ENCODE measurements around the gene CHID1. TPM values are rescaled to one million over a fixed set of nuclear protein-coding genes. Genes with fewer than 3 reads are reported as not detected.

CHID1 gene
- total and polyA plus RNA-seq, 5 donors = 48.9 to 70.5 (median 63.7) TPM

DNA sequence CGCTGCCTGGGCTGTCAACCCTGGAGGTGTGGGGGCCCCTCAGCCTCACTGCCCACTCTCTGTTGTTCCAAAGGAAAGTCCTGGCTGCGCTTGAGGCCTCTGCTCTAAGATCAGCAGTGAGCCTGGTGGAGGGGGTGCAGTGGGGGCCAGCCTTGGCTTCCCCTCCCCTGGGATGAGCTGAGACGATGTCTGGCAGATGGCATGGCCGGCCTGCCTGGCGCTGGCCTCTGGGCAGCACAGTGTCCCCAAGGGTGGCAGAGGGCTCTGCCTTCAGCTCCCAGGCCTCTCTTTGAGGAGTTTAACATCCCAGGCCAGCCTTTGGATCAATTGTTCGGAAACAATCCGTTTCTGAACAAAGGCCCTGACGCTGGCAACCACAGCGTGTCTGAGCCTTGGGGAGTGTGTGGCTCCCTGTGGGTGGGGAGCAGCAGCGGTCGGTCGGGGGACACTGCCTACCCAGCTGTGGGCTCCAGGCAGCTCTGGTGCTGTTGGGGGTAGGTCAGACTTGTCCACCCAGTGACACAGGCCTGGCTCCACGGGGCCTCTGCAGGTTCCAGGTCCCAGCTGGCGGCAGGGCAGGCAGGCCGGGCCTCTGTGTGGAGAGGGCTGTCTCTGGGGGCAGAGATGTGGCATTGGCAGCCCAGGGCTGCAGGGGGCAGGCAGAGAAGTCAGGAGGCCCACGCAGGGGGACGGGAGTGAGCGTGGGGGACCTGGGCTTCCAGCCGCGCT, 55.8 kb downstream of the CHID1 start:
- Histone ChIP-seq H3K27ac (ENCODE audit: low read length) (no peak overlapping the region), H3K27me3 (ENCODE audit: control insufficient read depth, insufficient read depth) (no peaks in the 10 kb centered on the region), H3K9me3 (ENCODE audit: control insufficient read depth, low read length) (no peaks in the 10 kb centered on the region), H3K4me3 (ENCODE audit: low read length) (no peak overlapping the region), H3K4me1 (ENCODE audit: control insufficient read depth, insufficient read depth, low read length) (no peaks in the 10 kb centered on the region)
- intact Hi-C loops (cut with DNase I) = loop anchor here in 2 of 4 donors (5.0 to 10.0 kb wide), 2 partner anchors 198 to 200 kb away; no protein-coding TSS in a partner anchor
- WGBS = 82% methylated on average over 20 of the region's 20 CpGs
- ATAC-seq (no peak), DNase-seq (peak in 1 of 3 donors; percentile 66)

DNA sequence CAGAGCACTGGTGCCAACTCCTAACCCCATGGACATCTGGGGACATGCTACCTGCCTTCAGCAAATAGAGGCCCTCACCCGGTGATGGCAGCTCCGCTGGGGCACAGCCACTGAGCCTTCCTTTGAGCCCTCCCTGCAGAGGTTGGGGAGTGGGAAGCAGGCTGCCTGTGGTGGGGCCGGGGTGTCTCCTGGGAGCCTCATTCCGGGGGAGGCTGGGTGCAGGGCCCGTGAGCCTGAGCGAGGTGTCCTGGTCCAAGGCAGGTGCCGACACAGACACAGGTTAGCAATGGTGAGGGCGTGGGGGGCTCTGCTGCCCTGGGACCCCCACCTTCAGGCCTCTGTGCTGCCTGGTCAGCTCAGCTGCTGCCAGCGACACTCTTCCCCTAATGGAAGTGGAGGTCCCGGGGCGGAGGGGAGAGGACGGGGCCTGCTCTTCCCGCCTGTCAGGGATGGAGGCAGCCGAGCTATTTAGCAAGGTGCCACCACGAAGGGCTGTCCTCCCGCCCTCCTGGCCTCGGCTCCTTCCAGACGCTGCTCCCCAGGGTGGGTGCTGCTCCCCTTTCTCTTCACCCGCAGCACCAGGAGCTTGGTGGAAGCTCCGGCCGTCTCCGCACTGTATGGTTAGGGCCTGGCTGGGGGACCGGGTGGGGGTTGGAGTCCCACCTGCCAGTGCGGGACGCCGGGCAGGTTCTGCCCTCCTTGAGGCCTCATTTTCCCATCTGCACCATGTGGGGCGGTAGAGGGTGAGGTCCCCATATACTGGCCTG, 56.7 kb downstream of the CHID1 start:
- intact Hi-C loops (cut with DNase I) = loop anchor here in 2 of 4 donors (5.0 to 10.0 kb wide), 2 partner anchors 198 to 201 kb away; no protein-coding TSS in a partner anchor
- H3K4me3 ChIP-seq (ENCODE audit: low read length) = no peak overlapping the region
- H3K9me3 ChIP-seq (ENCODE audit: control insufficient read depth, low read length) = no peaks in the 10 kb centered on the region
- WGBS = 92% methylated on average over 27 of the region's 27 CpGs
- H3K27ac ChIP-seq (ENCODE audit: low read length) = no peak overlapping the region
- ATAC-seq = no peak
- no peaks in the 10 kb centered on the region for H3K4me1 ChIP-seq (ENCODE audit: control insufficient read depth, insufficient read depth, low read length)
- H3K27me3 ChIP-seq (ENCODE audit: control insufficient read depth, insufficient read depth) = no peaks in the 10 kb centered on the region
- DNase-seq = peak in 1 of 3 donors; percentile 66

DNA sequence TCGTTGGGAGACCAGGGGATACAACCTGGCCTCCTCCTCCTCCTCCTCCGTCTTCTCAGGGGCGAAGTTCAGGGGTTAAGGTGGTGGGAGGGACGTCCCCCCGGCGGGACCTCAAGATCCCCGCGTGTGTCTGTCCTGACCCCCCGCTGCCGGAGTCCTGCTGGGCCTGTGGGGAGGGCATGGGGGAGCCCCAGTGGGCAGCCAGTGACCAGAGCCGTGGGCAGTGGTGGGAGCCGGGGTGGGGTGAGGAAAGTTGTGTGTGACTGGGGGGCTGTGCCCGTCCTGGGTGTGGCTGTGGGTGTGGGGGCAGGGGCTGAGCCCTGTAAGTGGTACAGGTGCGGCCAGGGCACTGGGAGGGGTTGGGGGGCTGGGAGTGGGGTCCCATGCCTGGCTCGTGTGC, 57.8 kb downstream of the CHID1 start:
- peak in 1 of 3 donors; percentile 65 for DNase-seq
- H3K27ac ChIP-seq (ENCODE audit: low read length) = no peak overlapping the region
- H3K27me3 ChIP-seq (ENCODE audit: control insufficient read depth, insufficient read depth) = no peaks in the 10 kb centered on the region
- H3K4me1 ChIP-seq (ENCODE audit: control insufficient read depth, insufficient read depth, low read length) = peaks cover 3% of the 10 kb centered on the region
- no peaks in the 10 kb centered on the region for H3K9me3 ChIP-seq (ENCODE audit: control insufficient read depth, low read length)
- WGBS = 84% methylated on average over 15 of the region's 15 CpGs
- ATAC-seq = no peak
- intact Hi-C loops (cut with DNase I) = loop anchor here in 2 of 4 donors (5.0 to 10.0 kb wide), 2 partner anchors 200 to 202 kb away; no protein-coding TSS in a partner anchor
- H3K4me3 ChIP-seq (ENCODE audit: low read length) = no peak overlapping the region

DNA sequence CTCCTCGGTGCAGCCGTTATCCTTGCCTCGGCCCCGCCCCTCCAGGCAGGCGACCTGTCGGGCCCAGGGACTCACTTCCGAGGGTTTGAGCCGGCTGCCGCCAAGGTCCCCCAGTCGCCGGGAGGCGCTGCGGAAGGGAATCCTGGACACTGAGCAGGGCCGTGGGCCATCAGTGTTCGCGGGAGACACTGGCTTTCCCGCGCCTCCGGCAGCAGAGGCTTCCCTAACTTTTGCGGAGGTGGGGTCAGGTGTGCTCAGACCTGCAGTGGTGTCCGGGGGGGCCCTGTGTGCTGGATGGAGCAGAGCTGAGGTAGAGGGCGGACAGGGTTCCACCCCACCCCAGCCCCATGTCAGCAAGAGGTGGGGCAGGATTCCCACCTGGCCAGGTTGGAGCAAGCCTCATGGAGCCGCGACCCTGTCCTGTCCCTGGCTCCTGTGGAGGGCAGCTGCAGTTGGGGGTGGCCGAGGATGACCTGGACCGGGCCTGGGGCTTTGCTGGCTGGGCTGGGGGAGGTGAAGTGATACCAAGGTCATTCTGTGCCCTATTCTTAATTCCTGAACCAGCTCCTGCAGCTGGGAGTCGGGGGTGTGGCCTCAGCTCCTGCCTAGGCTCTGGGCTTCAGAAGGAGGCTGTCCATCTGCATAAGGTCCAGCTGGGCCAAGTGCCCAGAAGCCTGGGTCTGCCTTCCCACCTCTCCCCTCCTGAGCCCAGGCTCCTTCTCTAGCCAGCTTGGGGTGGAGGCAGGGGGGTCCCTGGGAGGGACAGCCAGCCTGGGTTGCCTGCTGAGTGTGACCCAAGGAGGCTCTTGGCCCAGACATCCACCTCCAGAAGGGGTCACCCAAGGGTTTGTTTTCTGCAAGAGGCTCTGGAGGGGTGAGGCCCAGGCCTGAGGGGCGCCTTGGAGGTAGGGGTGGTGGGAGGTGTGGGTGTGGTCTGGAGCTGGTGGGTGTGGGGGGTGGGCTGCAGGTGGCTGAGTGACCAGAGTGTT, 59.5 kb downstream of the CHID1 start:
- WGBS = 66% methylated on average over 28 of the region's 28 CpGs
- ATAC-seq = no peak
- intact Hi-C loops (cut with DNase I) = loop anchor here in 2 of 4 donors (5.0 to 10.0 kb wide), 2 partner anchors 201 to 204 kb away; no protein-coding TSS in a partner anchor
- DNase-seq = peak in 1 of 3 donors; percentile 68
- Histone ChIP-seq H3K4me1 (ENCODE audit: control insufficient read depth, insufficient read depth, low read length) (peaks cover 3% of the 10 kb centered on the region), H3K27me3 (ENCODE audit: control insufficient read depth, insufficient read depth) (no peaks in the 10 kb centered on the region), H3K9me3 (ENCODE audit: control insufficient read depth, low read length) (no peaks in the 10 kb centered on the region), H3K27ac (ENCODE audit: low read length) (no peak overlapping the region), H3K4me3 (ENCODE audit: low read length) (no peak overlapping the region)

DNA sequence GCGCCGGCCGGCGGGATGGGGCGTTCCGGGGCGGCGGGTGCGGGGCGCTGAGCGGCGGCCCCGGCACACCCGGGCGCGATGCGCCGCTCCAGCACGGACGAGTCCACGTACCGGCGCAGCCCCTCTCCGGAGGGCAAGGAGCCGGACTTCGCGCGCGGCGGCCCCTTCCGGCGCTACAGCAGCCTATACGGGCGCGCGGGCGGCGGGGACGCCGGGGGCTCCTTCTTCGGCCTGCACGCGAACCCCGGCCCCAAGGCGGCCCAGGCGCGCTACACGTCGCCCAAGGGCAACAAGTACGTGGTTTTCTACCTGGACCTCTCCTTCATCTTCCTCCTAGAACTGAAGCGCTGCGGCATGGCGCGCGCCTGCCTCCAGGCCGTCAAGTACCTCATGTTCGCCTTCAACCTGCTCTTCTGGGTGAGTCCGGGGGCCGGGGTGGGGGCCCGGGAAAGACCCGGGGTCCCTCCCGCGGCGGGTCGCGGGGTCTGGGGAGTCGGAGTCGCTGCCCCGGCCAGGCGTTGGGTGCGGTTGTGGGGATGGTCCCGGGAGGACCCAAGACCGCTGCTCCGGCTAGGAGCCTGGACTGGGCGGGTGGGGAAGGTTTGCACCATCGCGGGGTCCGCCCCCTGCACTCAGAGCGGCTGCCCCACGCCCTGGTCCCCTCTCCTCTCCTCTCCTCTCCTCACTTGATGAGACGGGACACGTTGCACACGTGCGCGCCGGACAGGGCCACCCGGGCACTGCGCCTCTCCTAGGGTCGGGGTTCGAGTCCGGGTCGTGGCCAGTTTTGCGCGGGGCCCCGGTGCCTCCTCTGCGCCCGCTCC, 60.4 kb downstream of the CHID1 start:
- no peak for ATAC-seq
- peak in 1 of 3 donors; percentile 68 for DNase-seq
- H3K4me3 ChIP-seq (ENCODE audit: low read length) = peak overlapping the region; percentile 53
- intact Hi-C loops (cut with DNase I) = loop anchor here (2.0 to 10.0 kb wide), 3 partner anchors 201 to 205 kb away; no protein-coding TSS in a partner anchor
- WGBS = 30% methylated on average over 97 of the region's 97 CpGs
- H3K4me1 ChIP-seq (ENCODE audit: control insufficient read depth, insufficient read depth, low read length) = peaks cover 7% of the 10 kb centered on the region
- H3K9me3 ChIP-seq (ENCODE audit: control insufficient read depth, low read length) = no peaks in the 10 kb centered on the region
- no peaks in the 10 kb centered on the region for H3K27me3 ChIP-seq (ENCODE audit: control insufficient read depth, insufficient read depth)
- H3K27ac ChIP-seq (ENCODE audit: low read length) = no peak overlapping the region

DNA sequence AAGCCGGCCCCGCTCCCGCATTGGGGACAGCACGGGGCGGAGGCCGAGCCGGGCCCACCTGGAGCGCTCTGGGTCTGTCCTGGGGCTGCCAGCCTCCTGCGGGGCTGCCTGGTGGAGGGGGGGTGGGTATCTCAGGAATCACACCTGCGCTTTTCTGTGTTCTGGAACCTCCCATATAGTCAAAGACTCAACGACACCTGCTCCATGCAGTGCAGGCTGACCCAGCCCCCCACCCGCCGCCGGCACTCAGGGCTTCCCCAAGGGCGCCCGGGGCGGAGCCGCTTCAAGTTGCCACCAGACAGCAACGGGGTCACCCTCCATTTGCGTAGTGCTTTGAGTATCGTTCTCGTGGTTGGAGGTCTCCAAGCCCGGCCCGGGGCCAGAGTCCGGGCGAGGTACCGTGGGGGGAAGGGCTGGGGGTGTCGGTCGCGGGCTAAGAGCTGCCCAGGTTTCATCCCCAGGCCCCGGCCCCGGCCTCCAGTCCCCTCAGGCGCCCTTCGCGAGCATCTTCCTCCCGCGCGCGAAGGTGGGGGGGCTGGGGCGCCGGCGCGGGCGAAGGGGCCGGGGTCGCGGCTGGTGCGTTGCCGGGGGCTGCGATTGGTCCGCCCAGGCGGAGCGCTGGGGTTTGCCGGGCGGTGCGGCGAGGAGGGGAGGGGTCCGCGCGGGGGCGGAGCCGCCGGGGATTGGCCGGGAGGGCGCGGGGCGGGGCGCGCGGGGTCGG, 61.3 kb downstream of the CHID1 start:
- peak in 1 of 3 donors; percentile 83 for DNase-seq
- no peaks in the 10 kb centered on the region for H3K27me3 ChIP-seq (ENCODE audit: control insufficient read depth, insufficient read depth)
- no peak for ATAC-seq
- peak overlapping the region; percentile 53 for H3K4me3 ChIP-seq (ENCODE audit: low read length)
- H3K27ac ChIP-seq (ENCODE audit: low read length) = no peak overlapping the region
- intact Hi-C loops (cut with DNase I) = loop anchor here in 2 of 4 donors (2.0 kb wide), 1 partner anchor 202 kb away; no protein-coding TSS in a partner anchor
- WGBS = 14% methylated on average over 70 of the region's 71 CpGs
- H3K9me3 ChIP-seq (ENCODE audit: control insufficient read depth, low read length) = no peaks in the 10 kb centered on the region
- H3K4me1 ChIP-seq (ENCODE audit: control insufficient read depth, insufficient read depth, low read length) = peaks cover 9% of the 10 kb centered on the region

DNA sequence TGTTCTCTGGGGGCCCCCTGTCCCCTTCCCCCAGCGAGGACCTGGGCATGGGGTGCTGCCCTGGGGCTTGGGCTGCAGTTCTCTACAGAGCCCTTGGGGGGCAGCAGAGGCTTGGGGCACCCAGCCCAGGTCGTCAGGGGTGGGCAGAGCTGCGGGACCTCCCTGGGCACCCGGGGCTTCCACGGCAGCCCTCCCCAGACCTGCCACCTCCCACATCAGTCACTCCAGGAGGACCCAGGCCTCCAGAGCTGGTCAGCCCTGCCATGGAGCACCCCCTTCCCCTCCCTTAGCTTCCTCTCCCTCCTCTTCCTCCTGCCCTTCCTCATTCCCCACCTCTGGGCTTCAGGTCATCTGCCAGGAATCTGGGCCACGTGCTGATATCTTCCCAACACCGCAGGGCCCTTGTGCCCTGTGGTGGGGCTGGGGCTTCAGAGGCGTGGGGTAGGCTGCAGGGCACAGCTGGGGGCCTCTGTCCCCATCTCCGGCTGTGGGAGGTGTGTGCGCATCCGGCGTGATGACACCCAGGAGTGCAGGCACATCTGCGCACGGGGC, 62.2 kb downstream of the CHID1 start:
- Histone ChIP-seq H3K9me3 (ENCODE audit: control insufficient read depth, low read length) (no peaks in the 10 kb centered on the region), H3K27ac (ENCODE audit: low read length) (no peak overlapping the region), H3K27me3 (ENCODE audit: control insufficient read depth, insufficient read depth) (no peaks in the 10 kb centered on the region), H3K4me3 (ENCODE audit: low read length) (no peak overlapping the region), H3K4me1 (ENCODE audit: control insufficient read depth, insufficient read depth, low read length) (peaks cover 9% of the 10 kb centered on the region)
- DNase-seq = peak in 2 of 3 donors; percentile 81 to 84
- intact Hi-C loops (cut with DNase I) = loop anchor here in 2 of 4 donors (2.0 kb wide), 1 partner anchor 202 kb away; no protein-coding TSS in a partner anchor
- ATAC-seq = no peak
- WGBS = 33% methylated on average over 14 of the region's 14 CpGs

DNA sequence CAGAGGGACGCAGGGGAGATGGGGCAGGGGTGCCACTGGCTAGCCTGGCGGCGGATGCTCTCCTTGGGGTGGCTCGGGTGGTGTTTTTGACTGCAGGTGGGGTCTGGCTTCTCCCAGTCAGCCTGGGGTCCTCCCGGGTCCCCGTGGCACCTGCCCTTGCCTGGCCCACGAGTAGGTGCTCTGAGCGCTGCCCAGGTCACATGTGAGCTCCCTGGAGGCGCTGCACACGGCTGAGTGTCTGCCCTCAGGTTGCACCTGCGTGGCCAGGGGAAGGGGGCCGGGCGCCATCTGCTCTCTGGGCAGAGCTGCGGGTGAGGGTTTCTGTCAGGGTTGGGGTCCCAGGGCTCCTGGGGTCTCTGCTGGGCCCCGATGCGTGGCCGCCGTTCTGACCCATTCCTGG, 62.7 kb downstream of the CHID1 start:
- Histone ChIP-seq H3K4me1 (ENCODE audit: control insufficient read depth, insufficient read depth, low read length) (peaks cover 9% of the 10 kb centered on the region), H3K4me3 (ENCODE audit: low read length) (no peak overlapping the region), H3K27me3 (ENCODE audit: control insufficient read depth, insufficient read depth) (no peaks in the 10 kb centered on the region), H3K9me3 (ENCODE audit: control insufficient read depth, low read length) (no peaks in the 10 kb centered on the region), H3K27ac (ENCODE audit: low read length) (no peak overlapping the region)
- WGBS = 84% methylated on average over 18 of the region's 18 CpGs
- DNase-seq (no peak), ATAC-seq (no peak)
- intact Hi-C loops (cut with DNase I) = loop anchor here in 2 of 4 donors (2.0 kb wide), 1 partner anchor 203 kb away; no protein-coding TSS in a partner anchor

DNA sequence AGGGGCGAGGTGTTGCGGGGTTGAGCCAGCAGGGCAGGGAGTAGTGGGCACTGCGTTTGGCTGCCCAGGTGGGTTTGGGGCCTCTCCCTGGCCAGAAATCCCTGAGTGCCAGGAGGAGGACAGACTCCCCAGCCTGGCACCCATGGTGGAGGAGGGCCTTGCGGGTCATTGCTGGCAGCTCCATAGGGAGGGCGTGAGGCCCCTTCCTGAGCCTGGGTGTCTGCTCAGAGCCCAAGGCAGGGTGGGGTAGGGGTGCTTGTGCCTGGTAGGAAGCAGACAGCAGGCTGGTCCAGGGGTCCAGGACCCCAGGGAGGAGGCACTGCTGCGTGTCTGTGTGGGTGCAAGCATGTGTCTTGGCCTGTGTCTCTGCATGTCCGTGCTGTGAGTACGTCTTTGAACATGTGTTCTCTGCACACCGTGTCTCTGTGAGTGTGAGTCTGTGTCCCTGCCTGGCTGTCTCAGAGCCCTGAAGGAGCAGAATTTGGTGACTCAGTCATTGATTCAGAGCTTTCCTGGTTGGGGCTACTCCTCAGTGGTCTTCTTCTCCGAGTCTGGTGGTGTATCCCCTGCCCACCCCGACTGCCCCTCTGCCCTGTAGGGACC, 64.0 kb downstream of the CHID1 start:
- H3K4me1 ChIP-seq (ENCODE audit: control insufficient read depth, insufficient read depth, low read length) = peaks cover 9% of the 10 kb centered on the region
- H3K27ac ChIP-seq (ENCODE audit: low read length) = no peak overlapping the region
- DNase-seq (no peak), ATAC-seq (no peak)
- 67% methylated on average over 11 of the region's 11 CpGs for WGBS
- intact Hi-C loops (cut with DNase I) = no loop called here
- no peaks in the 10 kb centered on the region for H3K27me3 ChIP-seq (ENCODE audit: control insufficient read depth, insufficient read depth)
- no peaks in the 10 kb centered on the region for H3K9me3 ChIP-seq (ENCODE audit: control insufficient read depth, low read length)
- H3K4me3 ChIP-seq (ENCODE audit: low read length) = no peak overlapping the region
